T follicular helper cell (primary cell): ENCODE measurements around the gene MIDN.
A peak's percentile ranks its signal among the peaks of the same experiment; 100 is the strongest.

ENCODE experiments used
- DNase-seq: peaks from one replicate; pipeline ENCODE4 v3.0.0-alpha.2; 2020; ENCODE audit warnings: low read depth

MIDN gene

GRCh38 chr19:1233115-1233667, 15.2 kb upstream of the MIDN start:
- no peak for DNase-seq

- DNase-seq: no peak
Observed at GRCh38 chr19:1234051-1234954, 14.1 kb upstream of the MIDN start.

GRCh38 chr19:1234955-1235380, 13.4 kb upstream of the MIDN start:
- DNase-seq: no peak

- DNase-seq: no peak
Observed at GRCh38 chr19:1235625-1236538, 12.5 kb upstream of the MIDN start.

- DNase-seq: no peak
Observed at GRCh38 chr19:1236576-1236975, 11.8 kb upstream of the MIDN start.

GRCh38 chr19:1237027-1237659, 11.2 kb upstream of the MIDN start:
- DNase-seq: no peak

GRCh38 chr19:1237754-1238368, 10.5 kb upstream of the MIDN start, which contains the start of gene CBARP:
TSS of gene CBARP (minus strand) at chr19:1238005. CDS start at chr19:1236100, 1,905 bp downstream.
- no peak for DNase-seq

- no peak for DNase-seq
Observed at GRCh38 chr19:1238369-1239303, 9.7 kb upstream of the MIDN start.

- no peak for DNase-seq
Observed at GRCh38 chr19:1239420-1239795, 9.0 kb upstream of the MIDN start.

- DNase-seq: peak; percentile 94
Observed at GRCh38 chr19:1239796-1240737, 8.3 kb upstream of the MIDN start.

GRCh38 chr19:1240925-1241324, 7.5 kb upstream of the MIDN start:
- no peak for DNase-seq

- DNase-seq: peak; percentile 80
Observed at GRCh38 chr19:1241417-1242095, 6.8 kb upstream of the MIDN start, which contains the start of gene ATP5F1D. TSS of gene ATP5F1D (plus strand) at chr19:1241751. CDS start at chr19:1241851, 100 bp downstream.

- peak; percentile 79 for DNase-seq
Observed at GRCh38 chr19:1243768-1244692, 4.4 kb upstream of the MIDN start.

GRCh38 chr19:1244693-1245451, 3.5 kb upstream of the MIDN start:
- DNase-seq: no peak

- no peak for DNase-seq
Observed at GRCh38 chr19:1245494-1246264, 2.7 kb upstream of the MIDN start.
